Fibroblast of lung (primary cell): Measurements from ENCODE around the gene FAM90A26. TPM values are rescaled to one million over a fixed set of nuclear protein-coding genes. Genes with fewer than 3 reads are reported as not detected.
A peak's percentile ranks its signal among the peaks of the same experiment; 100 is the strongest.
"Not testable (repeated sequence)": the region's sequence is repeated elsewhere in the genome, so short reads cannot be mapped to it uniquely, and the experiment has no call there.

Source experiments
- DNase-seq, 2 donors: peaks; one replicate each; pipeline versions ENCODE4 v3.0.0 to v3.0.0-alpha.2; 2010; ENCODE audit warnings: low read depth in 2 of 2
- H2AFZ ChIP-seq: 2 replicates; pipeline ENCODE4 v1.5.1; 2012; ENCODE audit warnings: low read length, control low read depth, inconsistent platforms
- H3K27ac ChIP-seq: 2 replicates; pipeline ENCODE4 v1.5.1; 2011; ENCODE audit warnings: low read length, control low read depth; ENCODE audit not compliant: insufficient read depth
- H3K27me3 ChIP-seq: 2 replicates; pipeline ENCODE4 v1.5.1; 2011; ENCODE audit warnings: mild to moderate bottlenecking, low read length; ENCODE audit not compliant: control insufficient read depth, insufficient read depth
- H3K36me3 ChIP-seq: 2 replicates; pipeline ENCODE4 v1.5.1; 2011; ENCODE audit warnings: low read length; ENCODE audit not compliant: control insufficient read depth, insufficient read depth
- H3K4me1 ChIP-seq: 2 replicates; pipeline ENCODE4 v1.5.1; 2011; ENCODE audit warnings: low read length; ENCODE audit not compliant: control insufficient read depth, insufficient read depth; ENCODE audit errors: extremely low read depth
- H3K4me2 ChIP-seq: 2 replicates; pipeline ENCODE4 v1.5.1; 2011; ENCODE audit warnings: low read length, control low read depth; ENCODE audit not compliant: insufficient read depth; ENCODE audit errors: extremely low read depth
- H3K4me3 ChIP-seq, 4 experiments: fragments of 200-600 bp in 1 of 4; sonication (generic) in 1 of 4; replicated peaks in 1 of 4; 2 replicates each; pipeline ENCODE4 v1.5.1; 2011 to 2016; ENCODE audit warnings: low read length in 4 of 4, low read depth in 3 of 4, mild to moderate bottlenecking in 3 of 4, control low read depth in 2 of 4, inconsistent platforms in 1 of 4, mixed read lengths in 1 of 4; ENCODE audit not compliant: insufficient read depth in 1 of 4; ENCODE audit errors: control extremely low read depth in 1 of 4
- H3K79me2 ChIP-seq: 2 replicates; pipeline ENCODE4 v1.5.1; 2012; ENCODE audit warnings: mild to moderate bottlenecking, low read length, inconsistent platforms; ENCODE audit not compliant: control insufficient read depth, insufficient read depth
- H3K9ac ChIP-seq: 2 replicates; pipeline ENCODE4 v1.5.1; 2011; ENCODE audit warnings: mild to moderate bottlenecking, low read length, control low read depth; ENCODE audit not compliant: insufficient read depth
- H3K9me3 ChIP-seq: 2 replicates; pipeline ENCODE4 v1.5.1; 2012; ENCODE audit warnings: low read depth, low read length; ENCODE audit not compliant: control insufficient read depth, insufficient read depth
- H4K20me1 ChIP-seq: 2 replicates; pipeline ENCODE4 v1.5.1; 2011; ENCODE audit warnings: low read length; ENCODE audit not compliant: control insufficient read depth, insufficient read depth; ENCODE audit errors: extremely low read depth
- CTCF ChIP-seq, 2 donors: IDR thresholded peaks in 1 of 2; conservative IDR thresholded peaks in 1 of 2; 1 replicate in 1 of 2; 2 replicates in 1 of 2; pipeline ENCODE4 v1.5.1; 2011 to 2012; ENCODE audit warnings: low read length in 2 of 2, control low read depth in 1 of 2, inconsistent platforms in 1 of 2, low read depth in 1 of 2, mild to moderate bottlenecking in 1 of 2
- polyA plus RNA-seq, 2 donors: library from polyadenylated mRNA; depleted of rRNA in 1 of 2; stranded (reverse) in 1 of 2; unstranded in 1 of 2; fragments of >200 nt; gene quantifications; 2 replicates each; pipeline ENCODE4 v1.2.1, GENCODE V29; 2011 to 2012; ENCODE audit warnings: missing spikeins in 1 of 2
- total RNA-seq: library from RNA; depleted of rRNA; stranded (reverse); fragments of >200 nt; gene quantifications from 2 replicates; pipeline ENCODE4 v1.2.1, GENCODE V29; 2014

Gene FAM90A26
- total and polyA plus RNA-seq, 2 donors (not counting 1 experiment from before 2014, with no cell fraction given) = not detected

- not testable (repeated sequence) for H3K4me1 ChIP-seq, H3K4me2 ChIP-seq
- peak; percentile 49 to 52 for TF ChIP-seq CTCF (conservative IDR thresholded peaks at IDR 0.05 in 1 of 2, IDR thresholded peaks at IDR 0.05 in 1 of 2; ENCODE audit: low read depth in 1 of 2, low read length in 2 of 2)
These were observed 4.2 kb upstream of the FAM90A26 start for GRCh38 chr4:9165990-9166389.

GRCh38 chr4:9210357-9210756, 40.1 kb downstream of the FAM90A26 start, which contains the start of gene USP17L10:
Gene USP17L10, plus strand, starts transcription at chr4:9210657. Its CDS starts 0 bp downstream, at chr4:9210657.
- not testable (repeated sequence) for H3K9me3 ChIP-seq, H3K27me3 ChIP-seq, H3K4me2 ChIP-seq, H3K9ac ChIP-seq, DNase-seq, H3K4me3 ChIP-seq, H3K79me2 ChIP-seq, H4K20me1 ChIP-seq, H2AFZ ChIP-seq, H3K4me1 ChIP-seq, H3K27ac ChIP-seq, H3K36me3 ChIP-seq

More at GRCh38 chr4:9165990-9166389, 4.2 kb upstream of the FAM90A26 start:
- not testable (repeated sequence) for H3K27me3 ChIP-seq, H2AFZ ChIP-seq, H4K20me1 ChIP-seq, H3K27ac ChIP-seq, H3K9ac ChIP-seq, H3K4me3 ChIP-seq, H3K36me3 ChIP-seq, H3K79me2 ChIP-seq, H3K9me3 ChIP-seq
- DNase-seq = peak in 1 of 2 donors; percentile 28

GRCh38 chr4:9214701-9215100, 44.5 kb downstream of the FAM90A26 start:
- H3K27me3 ChIP-seq, H2AFZ ChIP-seq, DNase-seq, H3K27ac ChIP-seq, H3K4me1 ChIP-seq, H4K20me1 ChIP-seq, H3K36me3 ChIP-seq, H3K4me2 ChIP-seq, H3K9ac ChIP-seq, H3K4me3 ChIP-seq, H3K9me3 ChIP-seq, H3K79me2 ChIP-seq: not testable (repeated sequence)

GRCh38 chr4:9215105-9215504, 44.9 kb downstream of the FAM90A26 start, which contains the start of gene USP17L11:
Gene USP17L11, plus strand, starts transcription at chr4:9215405. Its CDS starts 0 bp downstream, at chr4:9215405.
- not testable (repeated sequence) for H3K4me2 ChIP-seq, H3K9me3 ChIP-seq, H3K4me1 ChIP-seq, H3K27me3 ChIP-seq, H3K36me3 ChIP-seq, DNase-seq, H3K4me3 ChIP-seq, H2AFZ ChIP-seq, H3K79me2 ChIP-seq, H3K9ac ChIP-seq, H3K27ac ChIP-seq, H4K20me1 ChIP-seq

GRCh38 chr4:9219852-9220251, 49.6 kb downstream of the FAM90A26 start, which contains the start of gene USP17L12:
Gene USP17L12, plus strand, starts transcription at chr4:9220152. Its CDS starts 0 bp downstream, at chr4:9220152.
- not testable (repeated sequence) for H3K27me3 ChIP-seq, H3K4me3 ChIP-seq, H3K36me3 ChIP-seq, DNase-seq, H2AFZ ChIP-seq, H3K79me2 ChIP-seq, H3K27ac ChIP-seq, H3K9me3 ChIP-seq, H3K4me1 ChIP-seq, H3K9ac ChIP-seq, H3K4me2 ChIP-seq, H4K20me1 ChIP-seq

GRCh38 chr4:9224596-9224995, 54.4 kb downstream of the FAM90A26 start, which contains the start of gene USP17L13:
Gene USP17L13, plus strand, starts transcription at chr4:9224896. Its CDS starts 0 bp downstream, at chr4:9224896.
- H3K4me2 ChIP-seq, H3K36me3 ChIP-seq, H3K9ac ChIP-seq, H3K79me2 ChIP-seq, DNase-seq, H3K27ac ChIP-seq, H3K4me1 ChIP-seq, H2AFZ ChIP-seq, H3K4me3 ChIP-seq, H3K9me3 ChIP-seq, H4K20me1 ChIP-seq, H3K27me3 ChIP-seq: not testable (repeated sequence)
